ENCODE results near the gene GIGYF1. TPM values are rescaled to one million over a fixed set of nuclear protein-coding genes. Genes with fewer than 3 reads are reported as not detected.
A peak's percentile ranks its signal among the peaks of the same experiment; 100 is the strongest.

GIGYF1 gene
- total RNA-seq, 1 donor, result 29.3 TPM

DNA sequence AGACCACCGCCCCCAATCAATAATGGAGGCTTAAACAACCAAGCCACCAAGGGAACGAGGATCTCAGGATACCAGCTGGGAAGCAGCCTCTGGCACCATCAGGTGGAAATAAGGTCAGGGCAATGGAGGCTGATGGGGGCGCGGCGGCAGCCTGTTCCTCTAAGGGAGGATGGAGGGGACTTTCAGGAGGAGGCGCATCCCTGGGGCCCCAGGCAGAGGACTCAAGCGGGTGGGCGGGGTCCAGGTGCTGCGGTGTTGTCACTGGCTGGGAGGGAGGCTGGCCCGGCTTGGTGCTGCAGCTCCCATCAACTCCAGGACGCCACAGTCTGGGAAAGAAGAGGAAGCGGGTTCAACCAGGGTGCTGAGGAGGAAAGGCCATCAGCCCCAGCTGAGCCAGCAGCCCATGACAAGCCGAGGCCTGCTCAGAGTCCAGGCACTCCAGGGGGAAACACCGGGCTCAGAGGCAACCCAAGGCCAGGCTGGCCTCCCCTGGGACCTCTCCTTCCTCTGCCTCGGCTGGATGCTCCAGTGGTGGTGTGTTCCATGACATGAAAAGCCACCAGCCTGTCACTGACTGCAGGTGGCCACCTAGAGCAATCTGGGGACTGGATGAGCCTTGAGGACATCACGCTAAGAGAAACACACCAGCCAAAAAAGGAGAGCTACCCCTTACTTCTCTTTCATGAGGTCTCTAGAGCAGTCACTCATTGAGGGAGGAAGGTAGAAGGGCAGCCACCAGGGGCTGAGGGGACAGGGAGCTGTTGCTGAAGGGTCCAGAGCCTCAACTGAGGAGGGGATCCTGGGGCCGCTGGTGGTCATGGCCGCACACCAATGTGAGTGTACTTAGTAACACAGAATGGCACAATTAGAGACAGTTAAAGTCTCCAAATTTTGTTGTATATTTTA lies 4.6 kb downstream of the GIGYF1 start:
- H3K27ac ChIP-seq (ENCODE audit: low read depth, low read length), result no peak overlapping the region
- no peak overlapping the region for H3K4me2 ChIP-seq (ENCODE audit: insufficient read depth, low read length)
- H4K20me1 ChIP-seq (ENCODE audit: insufficient read depth, low read length), result peaks cover 58% of the 10 kb centered on the region
- no peaks in the 10 kb centered on the region for H3K9me3 ChIP-seq (ENCODE audit: low read depth, low read length)
- H3K4me3 ChIP-seq (ENCODE audit: insufficient read depth, low read length), result no peak overlapping the region
- no peak overlapping the region for H2AFZ ChIP-seq (ENCODE audit: low read length)
- H3K27me3 ChIP-seq (ENCODE audit: insufficient read depth, low read length), result no peaks in the 10 kb centered on the region
- H3K36me3 ChIP-seq (ENCODE audit: insufficient read depth, low read length), result peaks cover 4% of the 10 kb centered on the region
- H3K79me2 ChIP-seq (ENCODE audit: insufficient read depth, low read length), result peaks cover 61% of the 10 kb centered on the region
- peaks cover 14% of the 10 kb centered on the region for H3K4me1 ChIP-seq (ENCODE audit: insufficient read depth, low read length)
- no peak for TF ChIP-seq CTCF (IDR thresholded peaks at IDR 0.05; ENCODE audit: extremely low read depth, low read depth, low read length)
- DNase-seq (ENCODE audit: insufficient read length, low spot score, missing footprints), result peak; percentile 58

GRCh38 chr7:100688326-100688860 lies 5.7 kb downstream of the GIGYF1 start:
- Histone ChIP-seq H3K79me2 (ENCODE audit: insufficient read depth, low read length) (peaks cover 58% of the 10 kb centered on the region), H4K20me1 (ENCODE audit: insufficient read depth, low read length) (peaks cover 58% of the 10 kb centered on the region), H3K27ac (ENCODE audit: low read depth, low read length) (no peak overlapping the region), H3K4me1 (ENCODE audit: insufficient read depth, low read length) (peaks cover 14% of the 10 kb centered on the region), H3K4me2 (ENCODE audit: insufficient read depth, low read length) (no peak overlapping the region), H3K27me3 (ENCODE audit: insufficient read depth, low read length) (no peaks in the 10 kb centered on the region), H3K9me3 (ENCODE audit: low read depth, low read length) (no peaks in the 10 kb centered on the region), H3K4me3 (ENCODE audit: insufficient read depth, low read length) (no peak overlapping the region), H3K36me3 (ENCODE audit: insufficient read depth, low read length) (peaks cover 11% of the 10 kb centered on the region), H2AFZ (ENCODE audit: low read length) (no peak overlapping the region)
- no peak for TF ChIP-seq CTCF (IDR thresholded peaks at IDR 0.05; ENCODE audit: extremely low read depth, low read depth, low read length)
- DNase-seq (ENCODE audit: insufficient read length, low spot score, missing footprints), result peak; percentile 39

GRCh38 chr7:100687751-100688300 lies 6.2 kb downstream of the GIGYF1 start:
- H2AFZ ChIP-seq (ENCODE audit: low read length), result no peak overlapping the region
- H4K20me1 ChIP-seq (ENCODE audit: insufficient read depth, low read length), result peaks cover 52% of the 10 kb centered on the region
- DNase-seq (ENCODE audit: insufficient read length, low spot score, missing footprints), result peak; percentile 96
- no peak for TF ChIP-seq CTCF (IDR thresholded peaks at IDR 0.05; ENCODE audit: extremely low read depth, low read depth, low read length)
- no peak overlapping the region for H3K27ac ChIP-seq (ENCODE audit: low read depth, low read length)
- peaks cover 52% of the 10 kb centered on the region for H3K79me2 ChIP-seq (ENCODE audit: insufficient read depth, low read length)
- peaks cover 10% of the 10 kb centered on the region for H3K4me1 ChIP-seq (ENCODE audit: insufficient read depth, low read length)
- no peak overlapping the region for H3K4me2 ChIP-seq (ENCODE audit: insufficient read depth, low read length)
- H3K27me3 ChIP-seq (ENCODE audit: insufficient read depth, low read length), result no peaks in the 10 kb centered on the region
- no peaks in the 10 kb centered on the region for H3K9me3 ChIP-seq (ENCODE audit: low read depth, low read length)
- no peak overlapping the region for H3K4me3 ChIP-seq (ENCODE audit: insufficient read depth, low read length)
- peaks cover 11% of the 10 kb centered on the region for H3K36me3 ChIP-seq (ENCODE audit: insufficient read depth, low read length)

DNA sequence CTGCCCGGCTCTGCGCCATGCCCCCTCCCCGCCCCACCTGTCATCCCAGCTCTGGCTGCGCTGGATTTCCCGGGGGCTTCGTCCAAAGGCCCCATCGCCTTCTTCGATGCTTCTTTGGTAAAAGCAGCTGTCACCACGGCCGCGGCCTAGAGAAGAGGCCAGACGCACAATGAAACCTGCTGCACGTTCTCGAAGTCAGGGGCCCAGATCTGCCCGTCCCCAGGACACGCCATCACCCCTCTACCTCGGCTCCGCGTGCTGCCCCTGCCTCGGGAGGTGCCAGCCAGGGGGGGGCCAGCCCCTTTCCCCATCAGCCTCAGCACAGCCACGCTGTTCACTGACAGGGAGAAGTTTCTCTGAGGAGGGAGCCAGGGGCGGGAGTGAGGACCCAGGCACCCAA lies 6.8 kb downstream of the GIGYF1 start:
- Histone ChIP-seq H3K4me1 (ENCODE audit: insufficient read depth, low read length) (peaks cover 4% of the 10 kb centered on the region), H3K4me2 (ENCODE audit: insufficient read depth, low read length) (no peak overlapping the region), H3K36me3 (ENCODE audit: insufficient read depth, low read length) (peaks cover 11% of the 10 kb centered on the region), H3K27me3 (ENCODE audit: insufficient read depth, low read length) (no peaks in the 10 kb centered on the region), H2AFZ (ENCODE audit: low read length) (no peak overlapping the region), H3K9me3 (ENCODE audit: low read depth, low read length) (no peaks in the 10 kb centered on the region), H3K79me2 (ENCODE audit: insufficient read depth, low read length) (peaks cover 47% of the 10 kb centered on the region), H4K20me1 (ENCODE audit: insufficient read depth, low read length) (peaks cover 48% of the 10 kb centered on the region), H3K27ac (ENCODE audit: low read depth, low read length) (no peak overlapping the region), H3K4me3 (ENCODE audit: insufficient read depth, low read length) (no peak overlapping the region)
- no peak for TF ChIP-seq CTCF (IDR thresholded peaks at IDR 0.05; ENCODE audit: extremely low read depth, low read depth, low read length)
- DNase-seq (ENCODE audit: insufficient read length, low spot score, missing footprints), result peak; percentile 74
